Sigmoid colon (tissue), 7 donors: ENCODE results near the gene PARL. TPM values are rescaled to one million over a fixed set of nuclear protein-coding genes. Genes with fewer than 3 reads are reported as not detected.

Experiments
- DNase-seq: peaks from one replicate; pipeline ENCODE4 v3.0.0-alpha.2; 2019
- H3K27ac ChIP-seq, 4 donors: fragments of 200-600 bp; sonication (generic); one replicate each; pipeline ENCODE4 v1.5.1; 2016 to 2019; ENCODE audit warnings: mild to moderate bottlenecking in 1 of 4
- H3K27me3 ChIP-seq, 3 donors: fragments of 200-600 bp; sonication (generic); one replicate each; pipeline ENCODE4 v1.5.1; 2019; ENCODE audit warnings: mild to moderate bottlenecking in 1 of 3
- H3K36me3 ChIP-seq, 4 donors: fragments of 200-600 bp; sonication (generic); one replicate each; pipeline ENCODE4 v1.5.1; 2016 to 2019
- H3K4me1 ChIP-seq, 4 donors: fragments of 200-600 bp; sonication (generic); one replicate each; pipeline ENCODE4 v1.5.1; 2017 to 2019
- H3K4me3 ChIP-seq, 4 donors: fragments of 200-600 bp; sonication (generic); one replicate each; pipeline ENCODE4 v1.5.1; 2017 to 2019; ENCODE audit warnings: mild to moderate bottlenecking in 2 of 4, moderate library complexity in 1 of 4
- H3K9me3 ChIP-seq, 4 donors: fragments of 200-600 bp in 3 of 4; sonication (generic) in 3 of 4; one replicate each; pipeline versions ENCODE4 v1.5.1 to v1.6.1; 2013 to 2019
- EP300 ChIP-seq, 4 donors: sonication (generic); formaldehyde crosslinking; IDR thresholded peaks; one replicate each; pipeline ENCODE4 v1.6.1; 2017; ENCODE audit warnings: antibody characterized with exemption in 4 of 4
- POLR2A ChIP-seq, 2 donors: fragments of 450-650 bp; IDR thresholded peaks; one replicate each; pipeline ENCODE4 v1.6.1; 2016; ENCODE audit warnings: antibody characterized with exemption in 2 of 2, mild to moderate bottlenecking in 2 of 2, moderate library complexity in 2 of 2
- POLR2AphosphoS5 ChIP-seq, 4 donors: sonication (generic); formaldehyde crosslinking; IDR thresholded peaks; one replicate each; pipeline ENCODE4 v1.6.1; 2017; ENCODE audit warnings: antibody characterized with exemption in 4 of 4
- WGBS, 2 donors: extraction: QIAGEN DNeasy Blood & Tissue Kit; methylation state at CpG; one replicate each; pipeline ENCODE4 v1.1.7; 2013; 5-methylcytosine and 5-hydroxymethylcytosine counted together
- intact Hi-C: fragments of 100-400 bp; cut with DNase I; formaldehyde crosslinking; loops from one replicate; pipeline ENCODE4 v1.15.1; 2023
- polyA plus RNA-seq, 3 donors: library from polyadenylated mRNA; stranded (reverse); fragments of 200-250 nt; gene quantifications; one replicate each; pipeline ENCODE4 v1.2.3, GENCODE V29; 2013
- total RNA-seq, 4 donors: library from RNA; depleted of rRNA; stranded (reverse); fragments of >200 nt; gene quantifications; one replicate each; pipeline ENCODE4 v1.1.0, GENCODE V29; 2016
- TF ChIP-seq, protein P1 (sequence below), 4 experiments: fragments of 450-650 bp in 3 of 4; fragments of 200-600 bp in 1 of 4; IDR thresholded peaks; one replicate each; pipeline ENCODE4 v1.5.1; 2016 to 2019; ENCODE audit warnings: antibody characterized with exemption in 4 of 4, mild to moderate bottlenecking in 3 of 4, moderate library complexity in 2 of 4
- donor health status: healthy with polysubstance abuse.
- donor health status: Bipolar disorder and iron deficiency.
- donor health status: healthy.

The PARL gene
- total and polyA plus RNA-seq, 7 donors, result 52.1 to 87.9 (median 58.3) TPM

DNA sequence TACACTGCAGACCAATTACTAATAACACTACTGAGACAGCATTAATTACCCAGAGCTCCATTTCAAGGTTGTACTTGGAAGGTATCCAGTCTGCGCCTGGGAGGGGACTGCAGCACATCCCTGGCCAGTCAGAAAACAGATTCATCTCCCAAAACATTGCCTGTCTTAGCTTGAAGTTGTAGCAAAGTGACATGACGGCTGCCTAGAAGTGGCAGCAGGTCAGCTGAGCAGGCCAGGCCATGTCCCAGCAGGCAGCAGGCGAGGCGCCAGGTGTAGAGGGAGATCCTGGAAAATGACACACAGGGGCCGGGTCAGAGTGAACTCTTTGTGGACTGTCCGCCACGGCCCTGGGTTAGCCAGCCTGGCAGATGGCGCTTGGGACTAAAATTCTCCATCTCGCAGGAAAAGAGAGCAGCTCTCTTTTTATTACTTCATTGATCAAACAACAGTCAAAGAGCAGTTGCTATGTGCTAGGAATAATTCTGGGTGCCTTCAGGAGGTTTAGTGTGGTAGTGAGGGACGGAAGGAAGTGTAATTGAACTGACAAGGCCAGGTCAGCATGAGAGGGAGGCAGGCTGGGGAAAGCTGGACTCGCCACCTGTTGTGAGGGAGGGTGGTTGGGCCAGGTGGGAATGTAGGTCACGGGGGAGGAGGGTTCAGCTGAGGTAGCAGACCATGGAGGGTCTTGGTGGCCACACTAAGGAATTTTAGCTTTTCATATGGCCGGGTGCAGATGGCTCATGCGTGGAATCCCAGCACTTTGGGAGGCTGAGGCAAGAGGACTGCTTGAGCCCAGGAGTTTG is 58.0 kb downstream of the PARL start:
- no peak for DNase-seq
- Histone ChIP-seq H3K4me3 (no peak overlapping the region), H3K4me1 (peaks cover 0 to 18% (median 13%) of the 10 kb centered on the region in 4 donors), H3K36me3 (peaks cover 0 to 34% (median 2%) of the 10 kb centered on the region in 4 donors), H3K27ac (no peak overlapping the region), H3K27me3 (no peaks in the 10 kb centered on the region), H3K9me3 (no peaks in the 10 kb centered on the region)
- 84 to 89% methylated on average over 14 of the region's 14 CpGs for WGBS, 2 donors
- TF ChIP-seq POLR2A (IDR thresholded peaks at IDR 0.05), result no peak
- intact Hi-C loops, result no loop called here

DNA sequence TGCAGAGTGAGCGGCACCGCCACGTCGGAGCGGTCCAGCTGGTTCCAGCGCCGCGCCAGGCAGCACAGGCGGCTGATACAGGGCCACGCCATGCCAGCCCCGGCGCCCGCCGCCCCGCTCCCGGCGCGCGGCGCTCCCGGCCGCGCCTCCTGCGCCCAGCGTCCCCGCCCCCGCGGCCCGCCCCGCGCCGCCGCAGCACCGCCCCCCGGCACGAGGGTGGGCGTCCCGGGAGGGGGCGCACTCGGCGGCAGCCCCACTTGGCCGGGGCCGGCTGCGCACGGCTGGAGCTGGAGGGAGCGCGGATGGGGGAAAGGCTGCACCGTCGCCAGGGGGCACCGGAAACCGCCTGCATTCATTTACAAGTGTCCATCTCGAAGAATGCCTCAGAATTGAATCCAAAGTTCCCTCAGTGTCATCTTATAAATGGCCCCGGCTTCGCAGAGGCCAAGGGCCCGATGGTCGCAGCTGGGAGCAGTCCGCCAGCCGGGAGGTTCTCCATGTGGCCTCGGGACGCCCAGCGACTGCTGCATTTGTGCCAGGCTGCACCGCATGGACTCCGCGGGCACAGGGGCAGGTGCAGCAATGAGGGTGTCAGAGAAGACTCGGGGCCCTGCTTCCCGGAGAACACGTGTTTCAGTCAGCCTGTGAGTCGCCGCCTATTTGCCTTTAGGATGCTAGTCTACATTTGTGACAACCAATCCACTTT is 59.1 kb downstream of the PARL start, which contains the start of gene MAP6D1:
TSS of gene MAP6D1 (minus strand) at position 122 of the 706 bp plus-strand sequence. CDS start at position 92, 30 bp downstream.
- DNase-seq, result no peak
- peaks cover 0 to 18% (median 13%) of the 10 kb centered on the region in 4 donors for H3K4me1 ChIP-seq
- WGBS, 2 donors, result 2 to 5% methylated on average over 69 of the region's 69 CpGs
- no peaks in the 10 kb centered on the region for H3K9me3 ChIP-seq
- H3K27ac ChIP-seq, result peak within 1 kb of the TSS in 2 of 4 donors; percentile 25 to 32
- H3K36me3 ChIP-seq, result peaks cover 0 to 23% (median 0%) of the 10 kb centered on the region in 4 donors
- intact Hi-C loops, result no loop called here
- no peaks in the 10 kb centered on the region for H3K27me3 ChIP-seq
- H3K4me3 ChIP-seq, result peak within 1 kb of the TSS; percentile 13 to 67 (median 56)
- TF ChIP-seq EP300 (IDR thresholded peaks at IDR 0.05) (no peak), POLR2AphosphoS5 (IDR thresholded peaks at IDR 0.05) (no peak), POLR2A (IDR thresholded peaks at IDR 0.05) (no peak)
- TF ChIP-seq, protein P1, sequence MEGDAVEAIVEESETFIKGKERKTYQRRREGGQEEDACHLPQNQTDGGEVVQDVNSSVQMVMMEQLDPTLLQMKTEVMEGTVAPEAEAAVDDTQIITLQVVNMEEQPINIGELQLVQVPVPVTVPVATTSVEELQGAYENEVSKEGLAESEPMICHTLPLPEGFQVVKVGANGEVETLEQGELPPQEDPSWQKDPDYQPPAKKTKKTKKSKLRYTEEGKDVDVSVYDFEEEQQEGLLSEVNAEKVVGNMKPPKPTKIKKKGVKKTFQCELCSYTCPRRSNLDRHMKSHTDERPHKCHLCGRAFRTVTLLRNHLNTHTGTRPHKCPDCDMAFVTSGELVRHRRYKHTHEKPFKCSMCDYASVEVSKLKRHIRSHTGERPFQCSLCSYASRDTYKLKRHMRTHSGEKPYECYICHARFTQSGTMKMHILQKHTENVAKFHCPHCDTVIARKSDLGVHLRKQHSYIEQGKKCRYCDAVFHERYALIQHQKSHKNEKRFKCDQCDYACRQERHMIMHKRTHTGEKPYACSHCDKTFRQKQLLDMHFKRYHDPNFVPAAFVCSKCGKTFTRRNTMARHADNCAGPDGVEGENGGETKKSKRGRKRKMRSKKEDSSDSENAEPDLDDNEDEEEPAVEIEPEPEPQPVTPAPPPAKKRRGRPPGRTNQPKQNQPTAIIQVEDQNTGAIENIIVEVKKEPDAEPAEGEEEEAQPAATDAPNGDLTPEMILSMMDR (IDR thresholded peaks at IDR 0.05), result no peak

DNA sequence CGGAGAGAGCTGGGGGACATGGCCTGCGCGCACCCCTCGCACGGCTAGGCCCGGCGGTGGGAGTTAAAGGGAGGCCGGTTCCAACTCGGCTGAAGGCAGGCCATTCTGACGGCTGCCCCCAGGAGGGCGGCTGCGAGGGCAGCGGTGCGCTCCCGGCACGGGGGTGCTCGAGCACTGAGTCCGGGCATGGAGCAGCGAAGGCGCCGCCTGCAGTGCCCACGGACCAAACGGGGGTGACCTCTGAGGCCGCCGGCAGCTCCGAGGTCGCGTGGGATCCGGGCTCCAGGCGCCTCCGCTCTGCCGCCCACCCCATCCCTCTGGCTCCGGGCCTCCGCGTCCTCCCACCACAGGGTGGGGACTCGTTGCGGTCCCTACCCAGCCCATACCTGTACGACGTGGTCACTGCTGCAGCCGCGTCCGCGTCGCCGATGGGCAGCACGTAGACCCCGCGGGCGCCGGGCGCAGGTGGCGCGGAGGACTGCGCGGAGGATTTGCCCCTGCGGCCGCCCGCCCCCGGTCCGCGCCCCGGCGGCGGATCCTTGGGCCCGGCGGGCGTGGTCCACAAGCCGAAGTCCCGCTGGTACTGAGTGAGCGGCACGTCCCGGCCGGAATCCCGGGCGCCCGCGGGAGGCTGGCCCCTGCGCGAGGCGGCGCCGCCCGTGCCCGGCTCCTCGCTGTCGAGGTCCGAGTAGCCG is 59.8 kb downstream of the PARL start:
- Histone ChIP-seq H3K27ac (peak overlapping the region in 2 of 4 donors; percentile 25 to 32), H3K4me3 (peak overlapping the region; percentile 13 to 67 (median 56)), H3K4me1 (peaks cover 0 to 18% (median 13%) of the 10 kb centered on the region in 4 donors), H3K9me3 (no peaks in the 10 kb centered on the region), H3K27me3 (no peaks in the 10 kb centered on the region), H3K36me3 (peaks cover 0 to 16% (median 0%) of the 10 kb centered on the region in 4 donors)
- DNase-seq, result no peak
- WGBS, 2 donors, result 1% methylated on average over 88 of the region's 88 CpGs
- TF ChIP-seq, protein P1 (IDR thresholded peaks at IDR 0.05), result no peak
- TF ChIP-seq EP300 (IDR thresholded peaks at IDR 0.05), result no peak
- no peak for TF ChIP-seq POLR2A (IDR thresholded peaks at IDR 0.05)
- no peak for TF ChIP-seq POLR2AphosphoS5 (IDR thresholded peaks at IDR 0.05)
- intact Hi-C loops, result no loop called here

DNA sequence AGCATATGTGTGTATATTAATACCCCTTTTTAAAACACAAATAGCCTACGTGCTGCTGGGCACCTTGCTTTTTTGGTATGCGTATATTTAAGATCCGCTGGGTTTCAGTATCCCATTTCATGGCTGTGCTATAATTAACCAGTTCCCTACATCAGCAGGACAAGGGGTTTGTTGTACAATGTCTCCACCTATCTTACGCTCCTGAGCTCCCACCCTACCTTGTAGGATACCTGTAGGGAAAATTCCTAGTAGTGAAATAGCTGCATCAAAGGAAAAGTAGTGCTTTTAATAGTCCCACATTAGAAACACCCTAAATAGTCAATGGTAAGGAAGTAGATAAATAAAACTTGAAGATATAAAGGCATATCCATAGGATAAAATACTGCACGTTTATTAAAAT is 60.7 kb downstream of the PARL start:
- H3K4me1 ChIP-seq, result peaks cover 0 to 18% (median 13%) of the 10 kb centered on the region in 4 donors
- TF ChIP-seq, protein P1 (IDR thresholded peaks at IDR 0.05), result no peak
- no peak for TF ChIP-seq EP300 (IDR thresholded peaks at IDR 0.05)
- no peak for TF ChIP-seq POLR2A (IDR thresholded peaks at IDR 0.05)
- TF ChIP-seq POLR2AphosphoS5 (IDR thresholded peaks at IDR 0.05), result no peak
- H3K27me3 ChIP-seq, result no peaks in the 10 kb centered on the region
- no peaks in the 10 kb centered on the region for H3K9me3 ChIP-seq
- peaks cover 0 to 7% (median 0%) of the 10 kb centered on the region in 4 donors for H3K36me3 ChIP-seq
- no peak overlapping the region for H3K4me3 ChIP-seq
- WGBS, 2 donors, result 78 to 82% methylated on average over 5 of the region's 5 CpGs
- DNase-seq, result no peak
- H3K27ac ChIP-seq, result no peak overlapping the region
- intact Hi-C loops, result no loop called here
